ENCODE results near the gene TMEM132E.
"Not testable (repeated sequence)": the region's sequence is repeated elsewhere in the genome, so short reads cannot be mapped to it uniquely, and the experiment has no call there.

- TF ChIP-seq POLR2A (IDR thresholded peaks at IDR 0.05; ENCODE audit: low read length); GATA1 (IDR thresholded peaks at IDR 0.05; ENCODE audit: low read depth, low read length): not testable (repeated sequence)
Observed at GRCh38 chr17:34538582-34538981, 40.8 kb upstream of the TMEM132E start.
